ENCODE data around the gene TNNT2.

The TNNT2 gene

DNA sequence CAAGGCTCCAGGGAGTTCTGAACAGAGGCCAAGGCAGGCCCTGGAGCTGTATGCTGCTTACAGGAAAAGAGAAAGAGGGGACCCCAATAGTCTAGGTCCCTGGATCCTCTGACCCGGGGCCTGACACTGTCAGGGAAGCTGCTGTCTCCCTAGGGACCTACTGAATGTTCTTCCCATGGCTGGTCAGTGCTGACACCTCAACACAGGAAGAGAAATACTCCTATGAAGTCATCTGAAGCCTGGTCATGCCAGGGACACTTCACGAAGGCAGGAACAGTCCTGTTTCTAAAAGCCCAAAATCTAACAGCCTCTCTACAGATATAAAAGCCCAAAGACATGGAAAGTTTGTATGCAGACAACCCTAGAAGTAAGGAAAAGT is 23.4 kb upstream of the TNNT2 start:
- no peak for DNase-seq

GRCh38 chr1:201400212-201400851 is 22.9 kb upstream of the TNNT2 start:
- no peak for DNase-seq

- peak; percentile 48 for DNase-seq
These were observed 22.1 kb upstream of the TNNT2 start for GRCh38 chr1:201399352-201400126.

DNA sequence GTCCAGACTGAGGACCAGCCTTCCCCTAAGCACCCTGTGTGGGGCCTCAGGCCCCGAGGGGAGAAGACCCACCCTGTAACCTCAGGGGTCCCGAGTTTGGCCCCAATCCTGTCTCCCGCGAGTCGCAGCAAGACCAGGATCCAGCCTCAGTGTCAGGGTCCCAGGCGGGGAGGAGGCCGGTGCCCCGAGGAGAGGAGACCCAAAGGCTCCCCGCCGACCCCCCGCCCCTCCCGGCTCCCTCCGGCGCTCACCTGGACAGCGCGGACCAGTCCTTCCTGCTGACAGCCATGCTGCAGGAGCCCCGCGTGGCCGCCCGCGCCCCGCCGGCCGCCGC is 21.5 kb upstream of the TNNT2 start, which contains the start of gene LAD1:
LAD1 (minus strand) TSS at position 307 of the 334 bp plus-strand sequence; CDS start at position 289, 18 bp downstream.
- DNase-seq = no peak

GRCh38 chr1:201397675-201398074 is 20.2 kb upstream of the TNNT2 start:
- no peak for DNase-seq

GRCh38 chr1:201396861-201397464 is 19.5 kb upstream of the TNNT2 start:
- DNase-seq = no peak

- DNase-seq = no peak
These were observed 18.5 kb upstream of the TNNT2 start for GRCh38 chr1:201395936-201396335.

DNA sequence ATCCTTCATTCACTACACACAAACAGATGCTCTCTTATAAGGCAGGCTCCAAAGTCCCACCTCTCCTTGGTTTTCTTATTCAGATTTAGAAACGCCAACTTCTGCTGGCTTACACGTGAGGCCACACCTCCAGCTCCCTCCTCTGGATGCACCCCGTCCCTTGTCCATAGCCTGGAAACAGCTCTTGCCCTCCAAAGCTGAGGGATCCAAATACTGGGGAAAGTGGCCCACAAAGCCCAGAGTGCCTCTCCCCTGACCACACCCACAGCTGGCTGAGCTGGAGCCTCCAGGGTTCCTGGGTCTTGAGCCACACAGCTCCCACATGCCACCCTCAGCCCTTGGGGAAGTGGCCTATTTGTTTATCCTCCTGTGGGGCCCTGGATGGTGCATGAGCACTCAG is 17.1 kb upstream of the TNNT2 start:
- DNase-seq = no peak

- DNase-seq = no peak
These were observed 15.6 kb upstream of the TNNT2 start for GRCh38 chr1:201393076-201393475.

DNA sequence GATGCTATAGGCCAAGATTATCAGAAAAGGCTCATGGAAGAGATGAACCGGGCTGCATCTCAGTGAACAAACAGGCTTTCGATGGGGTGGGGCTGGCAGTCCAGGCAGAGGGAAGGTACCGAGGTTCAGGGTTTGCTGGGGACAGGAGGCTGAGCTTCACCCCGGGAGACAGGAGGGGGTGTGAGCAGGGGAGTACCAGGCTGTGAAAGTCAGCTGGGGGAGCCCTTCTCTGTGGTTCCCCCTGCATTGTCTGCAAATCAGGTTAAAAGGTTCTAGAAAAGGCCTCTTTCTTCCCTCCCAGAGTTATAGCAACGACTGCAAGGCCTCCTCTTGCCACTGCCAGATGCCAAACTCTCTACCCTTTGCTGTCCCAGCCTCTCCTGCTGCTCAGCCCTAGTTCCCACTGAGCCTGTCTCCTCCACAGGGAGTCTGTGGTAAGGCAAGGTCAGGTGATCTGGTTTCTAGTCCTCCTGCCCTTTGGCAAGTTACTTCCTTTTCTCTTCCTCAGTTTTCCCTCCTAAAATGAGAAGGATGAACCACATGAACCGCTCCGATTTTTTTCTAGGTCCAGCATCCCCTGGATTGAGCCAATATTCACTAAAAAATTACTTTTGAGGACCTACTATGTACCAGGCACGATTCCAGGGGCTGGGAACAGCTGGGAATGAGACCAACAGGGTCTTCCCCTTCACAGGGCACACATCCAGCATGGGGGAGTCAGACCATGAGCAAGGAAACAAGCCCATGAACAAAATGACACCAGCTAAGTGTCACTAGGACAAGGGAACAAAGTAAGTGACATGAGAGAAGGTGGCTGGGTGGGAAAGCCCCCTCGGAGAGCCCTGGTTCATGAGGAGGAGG is 14.4 kb upstream of the TNNT2 start:
- peak; percentile 15 for DNase-seq

- DNase-seq = no peak
These were observed 13.7 kb upstream of the TNNT2 start for GRCh38 chr1:201391225-201391624.

DNA sequence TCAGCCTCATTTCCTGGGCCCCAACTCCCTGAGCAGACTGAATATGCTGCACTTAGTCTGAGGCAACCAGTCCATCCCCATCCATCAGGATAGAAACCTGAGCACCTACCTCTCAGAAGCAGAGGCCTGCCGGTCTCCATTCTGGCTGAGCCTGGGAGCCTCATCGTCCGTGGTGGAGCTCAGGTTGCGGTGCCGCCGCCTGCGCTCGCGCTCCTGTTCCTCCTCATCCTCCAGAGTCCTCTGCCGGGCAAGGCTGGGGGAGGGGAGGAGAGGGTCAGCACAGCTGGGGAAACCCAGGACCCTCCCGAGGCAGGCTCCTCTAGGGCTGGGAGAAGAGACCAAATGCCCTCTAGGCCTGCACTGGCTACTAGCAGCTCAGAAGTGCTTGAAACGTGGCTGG is 11.6 kb upstream of the TNNT2 start:
- DNase-seq = no peak

GRCh38 chr1:201386208-201386607 is 8.7 kb upstream of the TNNT2 start:
- no peak for DNase-seq

DNA sequence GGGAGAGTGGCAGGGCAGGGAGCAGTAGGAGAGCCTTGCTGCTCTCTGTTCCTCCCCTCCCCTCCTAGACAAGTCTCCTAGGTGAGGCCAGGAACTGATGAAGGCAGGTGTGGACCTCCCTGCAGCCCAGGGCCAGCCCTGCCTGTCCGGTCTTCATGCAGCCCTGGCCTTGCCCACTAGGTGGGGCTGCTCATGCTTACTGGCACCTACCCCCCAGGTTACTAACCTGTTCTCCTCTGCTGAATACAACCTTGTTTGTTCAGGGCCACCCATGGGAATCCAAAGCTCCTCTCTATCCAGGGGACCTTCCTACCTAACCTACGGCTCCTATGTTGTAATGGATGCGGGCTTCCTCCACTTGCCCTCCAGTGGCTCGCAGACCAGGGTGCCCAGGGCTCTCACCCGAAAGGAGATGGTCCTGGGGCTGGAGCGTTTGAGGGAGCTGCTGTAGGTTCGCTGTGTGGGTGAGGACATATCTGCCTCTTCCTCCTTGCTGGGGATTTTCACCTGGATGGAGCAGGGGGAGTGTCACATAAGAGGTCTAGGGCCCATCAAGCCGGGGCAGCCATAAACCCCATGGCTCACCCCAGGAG is 7.9 kb upstream of the TNNT2 start:
- no peak for DNase-seq

DNA sequence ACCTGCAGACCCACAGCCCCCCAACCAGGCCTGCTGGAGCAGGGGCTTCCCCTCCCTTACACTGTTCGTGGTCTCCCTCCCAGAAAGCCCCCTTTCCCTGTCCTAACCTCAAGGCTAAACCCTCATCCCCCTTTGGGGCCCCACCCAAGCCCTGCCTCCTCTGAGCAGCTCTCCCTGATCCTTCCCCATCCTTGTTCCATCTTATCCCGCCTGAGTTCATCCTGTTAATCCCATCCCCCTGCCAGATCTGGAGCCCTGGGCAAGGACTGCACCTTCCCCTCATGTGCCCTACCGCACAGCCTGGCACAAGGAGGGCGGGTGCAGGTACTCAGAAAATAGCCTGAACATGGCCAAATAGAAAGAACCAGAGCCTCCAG is 6.9 kb upstream of the TNNT2 start:
- peak; percentile 78 for DNase-seq

DNA sequence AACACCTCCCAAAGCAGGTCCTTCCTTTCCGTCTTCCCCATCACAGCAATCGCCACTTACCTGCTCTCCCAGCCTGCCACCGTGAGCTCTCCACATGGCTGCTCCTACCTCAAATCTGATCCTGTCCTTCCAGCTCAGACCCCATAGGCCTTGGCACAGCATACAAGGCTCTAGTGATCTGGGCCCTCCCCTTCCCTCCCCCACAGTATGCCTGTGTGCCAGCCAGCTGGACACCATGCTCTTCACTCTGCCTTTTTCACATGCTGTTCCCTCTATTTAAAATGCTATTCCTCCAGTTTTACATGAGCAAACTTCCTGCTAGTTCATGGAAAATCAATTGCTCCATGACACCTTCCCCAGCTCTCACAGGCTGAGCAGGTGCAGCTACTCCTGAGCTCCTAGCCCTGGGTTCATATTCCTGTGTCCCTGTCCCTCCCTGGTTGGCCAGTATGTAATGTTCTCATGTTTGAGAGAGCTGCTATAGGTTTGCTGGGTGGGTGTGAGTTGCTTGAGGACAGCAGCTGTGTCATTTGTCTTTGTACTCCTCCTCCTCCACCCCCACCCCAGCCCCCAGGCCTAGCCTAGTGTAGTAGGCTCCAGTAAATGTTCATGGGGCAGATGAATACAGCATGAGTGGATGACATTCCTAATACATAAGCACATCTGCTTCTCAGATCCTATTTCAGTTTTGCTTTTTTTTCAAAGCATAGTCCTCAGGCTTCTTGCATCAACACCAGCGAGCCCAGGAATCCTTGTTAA is 6.3 kb upstream of the TNNT2 start:
- DNase-seq = peak; percentile 94

DNA sequence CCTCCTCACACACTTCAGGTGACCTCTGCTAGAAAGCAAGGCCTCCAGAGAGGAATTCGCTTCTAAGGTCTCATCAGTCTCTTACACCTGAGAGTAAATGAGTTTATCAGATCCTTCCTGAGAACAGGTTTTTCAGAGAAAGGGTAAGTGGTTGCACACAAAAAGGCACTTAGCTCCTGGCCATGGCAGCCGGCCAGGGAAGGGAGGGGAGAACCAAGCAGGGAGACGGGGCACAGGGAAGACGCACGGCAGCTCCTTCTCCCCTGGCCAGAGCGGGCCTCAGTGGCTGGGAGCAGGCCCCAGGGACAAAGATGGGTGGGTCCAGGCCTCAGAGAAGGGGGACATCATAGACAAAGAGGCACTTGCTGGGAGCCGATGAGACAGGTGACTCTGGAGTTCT is 3.6 kb upstream of the TNNT2 start:
- peak; percentile 45 for DNase-seq

GRCh38 chr1:201379733-201380242 is 2.3 kb upstream of the TNNT2 start:
- no peak for DNase-seq

- no peak for DNase-seq
These were observed 1.3 kb upstream of the TNNT2 start for GRCh38 chr1:201378804-201379203.

GRCh38 chr1:201376464-201377374 is 761 bp downstream of the TNNT2 start:
- DNase-seq = peak; percentile 10

DNA sequence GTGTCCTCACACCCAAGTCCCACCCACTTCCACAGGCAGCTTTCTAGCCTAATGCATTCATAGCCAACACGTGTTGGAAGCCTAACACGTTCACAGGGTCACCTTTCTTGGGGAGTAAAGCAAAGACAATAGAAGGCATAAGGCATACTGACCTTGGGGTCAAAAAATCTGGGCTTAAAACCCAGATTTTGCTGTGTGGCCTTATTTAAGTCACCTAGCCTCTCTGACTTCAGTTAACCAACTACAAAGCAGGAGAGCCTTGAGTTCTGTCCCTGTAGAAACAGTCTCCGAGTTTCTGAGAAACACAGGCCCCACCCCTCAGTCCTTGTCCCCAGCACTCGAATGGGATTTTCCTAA is 1.4 kb downstream of the TNNT2 start:
- no peak for DNase-seq

Data from NCI-H2171 (cell line).